GM18498 (cell line): ENCODE measurements around the gene BPIFB3.

Experiments used
- ATAC-seq: cut with Tn5 transposase; IDR thresholded peaks from one replicate; pipeline ENCODE4 v1.9.1; 2021; ENCODE audit warnings: mild to moderate bottlenecking, moderate library complexity; ENCODE audit not compliant: unreplicated experiment

Gene BPIFB3

GRCh38 chr20:33053291-33054106 lies at the start of gene BPIFB3:
TSS of gene BPIFB3 (plus strand) at chr20:33053903. CDS start at chr20:33055436, 1,533 bp downstream.
- ATAC-seq = no peak

- ATAC-seq = no peak
Observed at GRCh38 chr20:33004141-33004751, 49.5 kb upstream of the BPIFB3 start, which contains the start of gene SUN5. TSS of gene SUN5 (minus strand) at chr20:33004433. CDS start at chr20:33004340, 93 bp downstream.

GRCh38 chr20:33005132-33005566 lies 48.6 kb upstream of the BPIFB3 start:
- ATAC-seq = no peak

GRCh38 chr20:33005908-33006775 lies 47.6 kb upstream of the BPIFB3 start:
- ATAC-seq = no peak

DNA sequence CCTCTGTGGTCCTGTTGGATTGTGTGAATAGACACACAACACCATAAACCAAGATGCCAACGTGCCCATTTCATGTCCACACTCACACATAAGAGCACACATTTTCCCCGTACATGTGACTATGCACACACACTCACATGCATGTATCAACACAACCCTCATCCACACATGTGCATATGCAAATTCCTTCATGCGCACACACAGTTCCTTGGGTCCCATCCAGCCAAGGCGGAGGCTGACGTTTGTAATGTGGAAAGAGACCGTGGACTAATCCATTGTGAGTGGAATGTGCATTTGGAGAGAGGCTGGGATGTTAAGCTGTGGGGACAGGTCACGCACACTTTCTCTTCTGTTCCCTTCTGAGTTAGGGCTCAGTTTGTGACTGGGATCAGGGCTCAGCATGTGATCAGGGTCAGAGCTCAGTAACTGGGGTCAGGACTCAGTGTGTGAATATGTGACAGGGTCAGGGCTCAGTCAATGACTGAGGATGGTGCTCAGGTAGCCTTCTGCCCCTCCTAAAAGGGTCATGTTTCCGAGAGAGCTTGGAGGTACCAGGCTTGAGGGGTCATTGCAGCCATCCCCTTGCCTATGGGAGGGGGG lies 46.8 kb upstream of the BPIFB3 start:
- ATAC-seq = no peak

GRCh38 chr20:33007376-33008335 lies 46.0 kb upstream of the BPIFB3 start, which contains the start of gene BPIFB2:
TSS of gene BPIFB2 (plus strand) at chr20:33007704. CDS start at chr20:33008575, 871 bp downstream.
- ATAC-seq = no peak

DNA sequence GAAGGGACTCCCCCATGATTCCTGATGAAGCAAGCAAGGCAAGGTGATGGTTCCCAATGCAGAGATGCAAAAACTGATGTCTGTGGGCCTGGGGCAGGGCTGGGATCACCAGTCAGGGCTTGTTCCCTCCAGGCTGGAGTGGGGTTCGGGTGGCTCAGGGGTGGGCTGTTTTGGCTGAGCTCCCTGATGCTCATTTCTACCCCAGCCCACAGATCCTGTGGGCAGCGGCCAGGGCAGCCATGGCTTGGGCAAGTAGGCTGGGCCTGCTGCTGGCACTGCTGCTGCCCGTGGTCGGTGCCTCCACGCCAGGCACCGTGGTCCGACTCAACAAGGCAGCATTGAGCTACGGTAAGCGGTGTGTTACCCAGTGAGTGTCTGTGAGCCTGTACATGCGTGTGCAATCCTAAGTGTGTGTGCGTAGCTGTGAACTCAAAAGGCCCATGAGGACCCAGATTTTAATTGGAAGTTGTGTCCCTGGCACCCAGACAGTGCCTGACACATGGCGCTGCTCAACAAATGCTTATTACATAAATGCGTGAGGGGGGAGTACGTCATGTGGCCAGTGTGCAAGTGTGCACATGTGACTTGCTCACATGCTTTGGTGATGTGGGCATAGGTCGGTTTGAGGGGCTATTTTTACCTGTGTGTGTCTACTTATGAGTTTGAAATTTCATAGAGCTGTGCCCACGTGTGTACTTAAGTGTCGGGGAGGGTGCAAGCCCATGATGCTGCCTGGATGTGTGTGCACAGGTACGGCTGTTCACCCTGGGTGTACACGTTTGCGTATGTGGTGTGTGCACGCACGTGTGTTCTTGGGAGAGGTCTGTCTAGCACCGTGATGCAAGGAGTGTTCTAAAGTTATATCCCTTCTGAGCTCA lies 45.1 kb upstream of the BPIFB3 start:
- ATAC-seq = no peak

DNA sequence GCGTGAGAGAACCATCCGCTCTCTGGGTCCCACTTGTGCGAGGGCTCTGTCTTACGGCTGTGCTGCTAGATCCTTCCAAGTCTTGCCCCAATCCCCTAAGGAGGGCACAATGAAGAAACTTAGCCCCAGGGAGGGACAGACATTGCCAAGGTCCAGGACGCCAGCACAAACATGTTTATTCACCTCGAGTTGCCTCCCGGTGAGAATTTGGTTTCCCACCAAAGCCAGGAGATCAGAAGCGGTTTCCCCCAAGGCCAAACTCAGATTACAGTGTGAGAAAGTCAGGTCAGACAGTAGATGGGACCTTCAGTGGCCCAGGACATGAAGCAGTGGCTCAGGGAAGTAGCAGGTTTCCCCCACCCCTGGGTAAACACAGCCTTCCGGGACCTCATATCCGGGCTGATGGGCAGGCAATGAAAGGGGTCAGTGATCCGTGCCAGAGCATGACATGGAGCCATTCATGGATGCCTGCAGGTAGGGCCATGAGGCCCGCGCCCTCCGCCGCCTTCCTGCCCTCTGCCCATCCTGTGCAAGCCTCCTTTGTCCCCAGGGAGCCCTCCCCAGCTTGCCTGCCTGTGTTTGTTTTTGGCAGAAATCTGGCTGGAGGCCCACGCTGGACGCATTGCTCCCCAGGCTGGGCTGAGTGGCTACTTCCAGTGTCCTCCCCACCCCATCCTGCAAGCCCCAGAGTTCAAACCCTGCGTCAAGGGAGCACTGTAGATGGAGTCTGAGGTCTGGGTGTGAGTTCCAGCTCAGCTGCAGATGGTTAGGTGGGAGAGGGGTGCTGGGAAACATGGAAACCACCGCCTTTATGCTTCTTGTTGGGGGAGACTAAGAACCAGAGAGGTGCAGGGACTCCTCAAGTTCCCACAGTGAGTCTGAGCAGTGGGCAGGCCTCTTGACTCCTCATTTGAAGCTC lies 44.2 kb upstream of the BPIFB3 start:
- ATAC-seq = no peak

DNA sequence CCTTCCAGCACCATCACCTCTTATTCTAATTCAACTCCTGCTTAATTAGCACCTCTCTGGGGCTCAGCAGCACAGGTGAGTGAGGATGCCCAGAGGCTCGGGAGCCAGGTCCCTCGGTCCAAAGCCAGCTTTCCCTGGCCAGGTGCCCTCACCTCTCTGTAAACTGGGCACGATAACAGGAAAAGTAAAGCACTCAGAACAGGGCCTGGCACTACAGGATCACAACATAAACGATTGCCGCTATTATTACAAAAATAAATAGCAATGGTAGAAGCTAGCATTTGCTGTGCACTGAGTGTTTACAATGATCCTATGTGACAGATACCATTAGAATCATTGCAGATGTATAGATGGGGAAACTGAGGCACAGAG lies 43.6 kb upstream of the BPIFB3 start:
- ATAC-seq = no peak

DNA sequence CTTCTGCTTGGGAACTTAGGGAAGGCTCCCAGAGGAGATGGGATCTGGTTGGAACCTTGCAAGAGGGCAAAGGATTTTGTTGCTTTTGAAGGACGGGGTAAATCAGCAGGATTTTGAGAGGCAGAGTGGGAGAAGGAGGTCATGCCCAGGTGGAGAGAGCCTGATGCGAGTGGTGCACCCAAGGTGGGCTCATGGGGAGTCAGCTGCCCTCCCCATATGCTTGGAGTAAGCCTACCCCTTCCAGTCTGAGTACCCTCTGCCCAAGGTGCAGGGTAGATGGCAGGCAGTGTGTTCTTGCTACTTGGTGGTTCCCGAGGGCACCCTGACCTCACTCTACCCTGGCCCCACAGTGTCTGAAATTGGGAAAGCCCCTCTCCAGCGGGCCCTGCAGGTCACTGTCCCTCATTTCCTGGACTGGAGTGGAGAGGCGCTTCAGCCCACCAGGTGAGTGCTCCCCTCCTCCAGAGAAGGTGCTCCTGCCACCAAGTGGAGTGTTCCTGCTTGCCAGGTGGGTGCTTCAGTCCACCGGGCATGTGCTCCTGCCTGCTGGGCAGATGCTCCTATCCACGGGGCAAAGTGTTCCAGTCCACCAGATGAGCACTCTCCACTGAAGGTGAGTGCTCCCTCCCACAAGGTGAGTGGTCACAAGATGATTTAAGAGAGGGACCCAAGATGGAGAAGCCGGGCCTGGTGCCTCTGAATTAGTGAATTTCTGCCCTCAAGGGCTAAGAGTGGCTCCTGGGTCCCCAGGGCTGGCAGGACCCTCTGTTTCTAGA lies 42.8 kb upstream of the BPIFB3 start:
- ATAC-seq = no peak

DNA sequence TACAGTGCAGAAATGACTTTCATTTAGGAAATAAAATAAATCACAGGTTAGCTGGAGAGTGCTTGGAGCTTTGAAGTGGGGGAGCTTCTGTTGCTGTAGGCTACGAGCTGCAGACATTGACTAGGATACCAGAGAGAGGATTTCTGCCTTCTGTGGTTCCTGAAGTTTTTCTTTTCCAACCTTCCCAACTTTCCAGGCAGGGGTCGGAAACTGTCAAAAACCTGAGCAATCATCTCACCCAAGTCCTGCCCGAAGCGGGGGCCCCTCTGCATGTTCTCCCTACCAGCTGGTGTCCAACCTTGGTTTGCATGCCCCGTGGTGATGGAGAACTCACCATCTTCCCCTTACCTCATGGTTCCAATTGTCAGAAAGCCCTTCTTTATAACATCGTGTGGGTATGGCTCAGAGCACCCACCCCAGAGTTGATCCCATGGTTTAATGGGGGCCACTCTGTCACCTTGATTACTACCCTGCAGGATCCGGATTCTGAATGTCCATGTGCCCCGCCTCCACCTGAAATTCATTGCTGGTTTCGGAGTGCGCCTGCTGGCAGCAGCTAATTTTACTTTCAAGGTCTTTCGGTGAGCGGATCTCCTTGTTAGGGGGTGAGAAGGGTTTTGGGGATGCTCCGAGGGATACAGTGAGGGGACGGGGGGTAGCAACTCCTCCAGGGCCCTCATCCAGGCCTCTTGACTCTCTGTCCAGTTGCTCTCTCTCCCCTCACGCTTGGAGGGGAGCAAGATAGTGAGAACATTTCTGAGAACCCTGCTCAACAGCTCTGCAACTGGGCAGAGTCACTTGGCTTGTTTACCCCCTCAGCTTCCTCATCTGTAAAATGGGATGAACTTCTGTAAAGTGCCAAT lies 41.1 kb upstream of the BPIFB3 start:
- ATAC-seq = no peak

- no peak for ATAC-seq
Observed at GRCh38 chr20:33013701-33014326, 39.9 kb upstream of the BPIFB3 start.

DNA sequence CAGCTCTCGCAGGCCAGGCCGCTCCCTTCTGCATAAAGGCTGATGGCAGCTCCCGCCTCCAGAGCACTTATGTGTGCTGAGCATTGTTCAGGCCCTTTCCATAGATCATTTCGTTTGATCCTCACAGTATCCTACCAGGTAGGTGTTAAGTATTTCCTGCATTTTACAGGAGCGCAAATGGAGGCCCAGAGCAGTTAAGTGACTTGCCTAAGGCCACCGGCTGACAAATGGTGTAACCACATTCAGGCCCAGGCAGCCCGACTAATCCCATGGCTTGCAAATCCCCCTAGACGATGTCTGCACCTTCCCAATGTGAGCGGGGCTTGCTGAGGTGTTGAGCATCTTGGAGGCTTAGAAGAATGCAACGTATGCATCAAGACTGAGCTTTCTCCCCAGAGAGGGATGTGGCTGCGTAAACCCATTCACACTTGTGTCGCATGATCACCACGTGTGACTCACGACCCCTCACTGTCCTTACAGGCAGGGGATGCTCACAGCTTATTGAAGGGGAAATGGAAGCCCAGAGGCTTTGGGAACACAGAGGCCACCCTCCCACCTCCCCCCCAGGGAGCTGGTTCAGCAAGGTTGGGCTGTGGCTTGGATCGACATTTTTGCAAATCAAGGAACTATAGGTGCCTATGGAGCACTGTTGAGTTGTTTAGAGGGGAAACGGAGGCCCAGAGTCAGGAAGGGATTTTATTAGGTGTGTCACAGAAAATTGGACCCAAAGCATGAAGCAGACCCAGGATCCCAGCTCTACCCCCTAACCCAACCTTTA lies 39.2 kb upstream of the BPIFB3 start:
- ATAC-seq = no peak

DNA sequence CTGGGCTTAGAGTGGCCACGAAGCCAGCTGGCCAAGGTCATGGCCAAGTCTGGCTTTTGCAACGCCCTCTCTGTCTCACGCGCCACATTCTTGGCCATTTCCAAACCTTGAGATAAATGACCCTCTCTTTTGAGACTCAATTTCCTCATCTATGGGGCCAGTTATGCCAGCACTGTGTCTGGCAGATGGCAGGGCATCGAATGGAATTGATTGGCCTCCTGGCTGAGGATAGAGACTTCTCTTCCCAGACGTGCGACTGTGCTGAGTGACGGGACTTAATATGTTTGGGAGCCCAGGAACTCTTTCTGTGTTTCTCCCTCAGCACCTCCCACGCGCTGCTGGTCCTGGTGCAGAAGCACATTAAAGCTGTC lies 38.6 kb upstream of the BPIFB3 start:
- ATAC-seq = no peak
